H1 (cell line): ENCODE results near the gene TUBGCP6. TPM values are rescaled to one million over a fixed set of nuclear protein-coding genes. Genes with fewer than 3 reads are reported as not detected.

Experiments
- EZH2 ChIP-seq: fragments of 200-600 bp; sonication (generic); IDR thresholded peaks from 2 replicates; pipeline ENCODE4 v1.7.1; 2012; ENCODE audit warnings: low read depth, mild to moderate bottlenecking, moderate library complexity, low read length, inconsistent platforms; ENCODE audit not compliant: severe bottlenecking
- POLR2AphosphoS5 ChIP-seq: IDR thresholded peaks from 2 replicates; pipeline ENCODE4 v1.6.1; 2011; ENCODE audit warnings: low read depth, low read length
- RBBP5 ChIP-seq: IDR thresholded peaks from 2 replicates; pipeline ENCODE4 v1.7.1; 2012; ENCODE audit warnings: low read depth, mild to moderate bottlenecking, inconsistent platforms, low read length, moderate library complexity, borderline replicate concordance
- SIX5 ChIP-seq: IDR thresholded peaks from 2 replicates; pipeline ENCODE4 v1.6.1; 2011; ENCODE audit warnings: mild to moderate bottlenecking, low read depth, low read length
- polyA plus RNA-seq, 7 experiments: library from polyadenylated mRNA; depleted of rRNA in 3 of 7; stranded (reverse) in 5 of 7; unstranded in 2 of 7; fragments of >200 nt in 5 of 7; fragments of 200-250 nt in 2 of 7; gene quantifications; 1 replicate in 5 of 7; 2 replicates in 1 of 7; 4 replicates in 1 of 7; pipeline versions ENCODE4 v1.2.1 to v1.2.3, GENCODE V29; 2011 to 2013; ENCODE audit warnings: missing spikeins in 2 of 7, mixed read lengths in 2 of 7
- total RNA-seq: library from RNA; stranded (reverse); fragmentation: NEBNext Ultra II Directional; extraction: Animal tissue kit (Norgen Biotek cat#: 25700); gene quantifications from 2 replicates; pipeline ENCODE4 v1.2.1, GENCODE V29; 2021
- TF ChIP-seq, protein P1 (sequence below): fragments of 300-600 bp; sonication (generic); IDR thresholded peaks from 2 replicates; pipeline ENCODE4 v1.7.1; 2012; ENCODE audit warnings: low read length, moderate library complexity, mild to moderate bottlenecking, inconsistent platforms; ENCODE audit not compliant: insufficient replicate concordance
- TF ChIP-seq, protein P2 (sequence below): IDR thresholded peaks from 2 replicates; pipeline ENCODE4 v1.6.1; 2011; ENCODE audit warnings: low read depth, mild to moderate bottlenecking, low read length; ENCODE audit not compliant: insufficient read depth

TUBGCP6 gene
- total and polyA plus RNA-seq, 2 of the 8 experiments (the other 6 are each of a cell fraction or from before 2014, with no cell fraction given) = 24.2 to 24.7 TPM

DNA sequence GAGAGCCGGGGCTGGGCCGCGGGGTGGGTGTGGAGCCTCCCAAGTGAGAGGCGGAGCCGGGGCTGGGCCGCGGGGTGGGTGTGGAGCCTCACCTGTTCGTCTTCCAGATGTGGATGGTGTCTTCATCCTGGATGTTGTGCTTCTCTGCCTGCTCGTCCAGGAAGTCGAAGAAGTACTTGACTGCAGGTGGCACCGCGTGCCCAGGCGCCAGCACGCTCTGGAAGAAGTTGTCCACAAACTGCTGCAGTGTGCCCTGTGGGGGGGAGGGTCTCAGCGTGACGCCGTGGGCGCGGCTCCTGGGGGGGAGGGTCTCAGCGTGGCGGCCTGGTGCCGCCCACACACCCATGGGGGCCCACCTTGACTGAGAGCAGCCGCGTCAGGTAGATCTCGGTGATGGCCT lies 32.9 kb upstream of the TUBGCP6 start (continued):
- TF ChIP-seq, protein P1, sequence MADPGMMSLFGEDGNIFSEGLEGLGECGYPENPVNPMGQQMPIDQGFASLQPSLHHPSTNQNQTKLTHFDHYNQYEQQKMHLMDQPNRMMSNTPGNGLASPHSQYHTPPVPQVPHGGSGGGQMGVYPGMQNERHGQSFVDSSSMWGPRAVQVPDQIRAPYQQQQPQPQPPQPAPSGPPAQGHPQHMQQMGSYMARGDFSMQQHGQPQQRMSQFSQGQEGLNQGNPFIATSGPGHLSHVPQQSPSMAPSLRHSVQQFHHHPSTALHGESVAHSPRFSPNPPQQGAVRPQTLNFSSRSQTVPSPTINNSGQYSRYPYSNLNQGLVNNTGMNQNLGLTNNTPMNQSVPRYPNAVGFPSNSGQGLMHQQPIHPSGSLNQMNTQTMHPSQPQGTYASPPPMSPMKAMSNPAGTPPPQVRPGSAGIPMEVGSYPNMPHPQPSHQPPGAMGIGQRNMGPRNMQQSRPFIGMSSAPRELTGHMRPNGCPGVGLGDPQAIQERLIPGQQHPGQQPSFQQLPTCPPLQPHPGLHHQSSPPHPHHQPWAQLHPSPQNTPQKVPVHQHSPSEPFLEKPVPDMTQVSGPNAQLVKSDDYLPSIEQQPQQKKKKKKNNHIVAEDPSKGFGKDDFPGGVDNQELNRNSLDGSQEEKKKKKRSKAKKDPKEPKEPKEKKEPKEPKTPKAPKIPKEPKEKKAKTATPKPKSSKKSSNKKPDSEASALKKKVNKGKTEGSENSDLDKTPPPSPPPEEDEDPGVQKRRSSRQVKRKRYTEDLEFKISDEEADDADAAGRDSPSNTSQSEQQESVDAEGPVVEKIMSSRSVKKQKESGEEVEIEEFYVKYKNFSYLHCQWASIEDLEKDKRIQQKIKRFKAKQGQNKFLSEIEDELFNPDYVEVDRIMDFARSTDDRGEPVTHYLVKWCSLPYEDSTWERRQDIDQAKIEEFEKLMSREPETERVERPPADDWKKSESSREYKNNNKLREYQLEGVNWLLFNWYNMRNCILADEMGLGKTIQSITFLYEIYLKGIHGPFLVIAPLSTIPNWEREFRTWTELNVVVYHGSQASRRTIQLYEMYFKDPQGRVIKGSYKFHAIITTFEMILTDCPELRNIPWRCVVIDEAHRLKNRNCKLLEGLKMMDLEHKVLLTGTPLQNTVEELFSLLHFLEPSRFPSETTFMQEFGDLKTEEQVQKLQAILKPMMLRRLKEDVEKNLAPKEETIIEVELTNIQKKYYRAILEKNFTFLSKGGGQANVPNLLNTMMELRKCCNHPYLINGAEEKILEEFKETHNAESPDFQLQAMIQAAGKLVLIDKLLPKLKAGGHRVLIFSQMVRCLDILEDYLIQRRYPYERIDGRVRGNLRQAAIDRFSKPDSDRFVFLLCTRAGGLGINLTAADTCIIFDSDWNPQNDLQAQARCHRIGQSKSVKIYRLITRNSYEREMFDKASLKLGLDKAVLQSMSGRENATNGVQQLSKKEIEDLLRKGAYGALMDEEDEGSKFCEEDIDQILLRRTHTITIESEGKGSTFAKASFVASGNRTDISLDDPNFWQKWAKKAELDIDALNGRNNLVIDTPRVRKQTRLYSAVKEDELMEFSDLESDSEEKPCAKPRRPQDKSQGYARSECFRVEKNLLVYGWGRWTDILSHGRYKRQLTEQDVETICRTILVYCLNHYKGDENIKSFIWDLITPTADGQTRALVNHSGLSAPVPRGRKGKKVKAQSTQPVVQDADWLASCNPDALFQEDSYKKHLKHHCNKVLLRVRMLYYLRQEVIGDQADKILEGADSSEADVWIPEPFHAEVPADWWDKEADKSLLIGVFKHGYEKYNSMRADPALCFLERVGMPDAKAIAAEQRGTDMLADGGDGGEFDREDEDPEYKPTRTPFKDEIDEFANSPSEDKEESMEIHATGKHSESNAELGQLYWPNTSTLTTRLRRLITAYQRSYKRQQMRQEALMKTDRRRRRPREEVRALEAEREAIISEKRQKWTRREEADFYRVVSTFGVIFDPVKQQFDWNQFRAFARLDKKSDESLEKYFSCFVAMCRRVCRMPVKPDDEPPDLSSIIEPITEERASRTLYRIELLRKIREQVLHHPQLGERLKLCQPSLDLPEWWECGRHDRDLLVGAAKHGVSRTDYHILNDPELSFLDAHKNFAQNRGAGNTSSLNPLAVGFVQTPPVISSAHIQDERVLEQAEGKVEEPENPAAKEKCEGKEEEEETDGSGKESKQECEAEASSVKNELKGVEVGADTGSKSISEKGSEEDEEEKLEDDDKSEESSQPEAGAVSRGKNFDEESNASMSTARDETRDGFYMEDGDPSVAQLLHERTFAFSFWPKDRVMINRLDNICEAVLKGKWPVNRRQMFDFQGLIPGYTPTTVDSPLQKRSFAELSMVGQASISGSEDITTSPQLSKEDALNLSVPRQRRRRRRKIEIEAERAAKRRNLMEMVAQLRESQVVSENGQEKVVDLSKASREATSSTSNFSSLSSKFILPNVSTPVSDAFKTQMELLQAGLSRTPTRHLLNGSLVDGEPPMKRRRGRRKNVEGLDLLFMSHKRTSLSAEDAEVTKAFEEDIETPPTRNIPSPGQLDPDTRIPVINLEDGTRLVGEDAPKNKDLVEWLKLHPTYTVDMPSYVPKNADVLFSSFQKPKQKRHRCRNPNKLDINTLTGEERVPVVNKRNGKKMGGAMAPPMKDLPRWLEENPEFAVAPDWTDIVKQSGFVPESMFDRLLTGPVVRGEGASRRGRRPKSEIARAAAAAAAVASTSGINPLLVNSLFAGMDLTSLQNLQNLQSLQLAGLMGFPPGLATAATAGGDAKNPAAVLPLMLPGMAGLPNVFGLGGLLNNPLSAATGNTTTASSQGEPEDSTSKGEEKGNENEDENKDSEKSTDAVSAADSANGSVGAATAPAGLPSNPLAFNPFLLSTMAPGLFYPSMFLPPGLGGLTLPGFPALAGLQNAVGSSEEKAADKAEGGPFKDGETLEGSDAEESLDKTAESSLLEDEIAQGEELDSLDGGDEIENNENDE = no peak
- TF ChIP-seq POLR2AphosphoS5 (no peak), EZH2 (no peak), SIX5 (no peak), RBBP5 (no peak)
- TF ChIP-seq, protein P2, sequence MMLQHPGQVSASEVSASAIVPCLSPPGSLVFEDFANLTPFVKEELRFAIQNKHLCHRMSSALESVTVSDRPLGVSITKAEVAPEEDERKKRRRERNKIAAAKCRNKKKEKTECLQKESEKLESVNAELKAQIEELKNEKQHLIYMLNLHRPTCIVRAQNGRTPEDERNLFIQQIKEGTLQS = no peak
